LNCAP (cell line): ENCODE measurements around the gene TMEM72.

ENCODE experiments used
- TF ChIP-seq, protein P1 (sequence below): fragments of 450-650 bp; IDR thresholded peaks from 2 replicates; pipeline ENCODE4 v1.5.1; 2017; ENCODE audit warnings: mild to moderate bottlenecking

The TMEM72 gene

DNA sequence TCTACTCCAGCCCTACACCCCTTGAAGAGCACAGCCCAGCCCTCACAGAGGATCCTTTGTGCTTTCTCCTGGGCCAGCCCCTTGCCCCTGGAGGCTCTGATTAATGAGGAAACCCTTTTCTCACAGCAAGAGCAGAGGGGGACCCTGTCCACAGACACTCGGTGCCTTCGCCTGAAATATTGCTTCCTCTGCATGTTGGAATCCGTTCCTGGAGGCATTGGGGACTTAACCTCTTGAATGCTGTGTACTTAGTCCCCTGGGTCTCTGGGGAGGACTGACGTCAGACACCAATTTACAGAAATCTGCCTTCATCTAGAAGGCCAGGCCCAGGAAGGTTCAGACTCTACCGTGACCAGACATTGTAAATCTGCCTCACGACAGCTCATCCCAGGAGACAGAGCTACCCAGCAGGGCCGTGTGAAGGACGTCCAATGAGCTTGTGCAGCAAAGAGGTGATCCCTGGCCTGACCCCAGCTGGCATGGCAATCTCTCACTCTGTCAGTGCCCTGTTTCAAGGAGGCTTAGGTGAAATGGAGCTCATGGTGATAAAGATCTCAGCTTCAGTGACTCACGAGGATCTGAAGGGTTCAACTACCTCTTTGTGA is 8.1 kb upstream of the TMEM72 start:
- TF ChIP-seq, protein P1, sequence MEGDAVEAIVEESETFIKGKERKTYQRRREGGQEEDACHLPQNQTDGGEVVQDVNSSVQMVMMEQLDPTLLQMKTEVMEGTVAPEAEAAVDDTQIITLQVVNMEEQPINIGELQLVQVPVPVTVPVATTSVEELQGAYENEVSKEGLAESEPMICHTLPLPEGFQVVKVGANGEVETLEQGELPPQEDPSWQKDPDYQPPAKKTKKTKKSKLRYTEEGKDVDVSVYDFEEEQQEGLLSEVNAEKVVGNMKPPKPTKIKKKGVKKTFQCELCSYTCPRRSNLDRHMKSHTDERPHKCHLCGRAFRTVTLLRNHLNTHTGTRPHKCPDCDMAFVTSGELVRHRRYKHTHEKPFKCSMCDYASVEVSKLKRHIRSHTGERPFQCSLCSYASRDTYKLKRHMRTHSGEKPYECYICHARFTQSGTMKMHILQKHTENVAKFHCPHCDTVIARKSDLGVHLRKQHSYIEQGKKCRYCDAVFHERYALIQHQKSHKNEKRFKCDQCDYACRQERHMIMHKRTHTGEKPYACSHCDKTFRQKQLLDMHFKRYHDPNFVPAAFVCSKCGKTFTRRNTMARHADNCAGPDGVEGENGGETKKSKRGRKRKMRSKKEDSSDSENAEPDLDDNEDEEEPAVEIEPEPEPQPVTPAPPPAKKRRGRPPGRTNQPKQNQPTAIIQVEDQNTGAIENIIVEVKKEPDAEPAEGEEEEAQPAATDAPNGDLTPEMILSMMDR, result no peak

DNA sequence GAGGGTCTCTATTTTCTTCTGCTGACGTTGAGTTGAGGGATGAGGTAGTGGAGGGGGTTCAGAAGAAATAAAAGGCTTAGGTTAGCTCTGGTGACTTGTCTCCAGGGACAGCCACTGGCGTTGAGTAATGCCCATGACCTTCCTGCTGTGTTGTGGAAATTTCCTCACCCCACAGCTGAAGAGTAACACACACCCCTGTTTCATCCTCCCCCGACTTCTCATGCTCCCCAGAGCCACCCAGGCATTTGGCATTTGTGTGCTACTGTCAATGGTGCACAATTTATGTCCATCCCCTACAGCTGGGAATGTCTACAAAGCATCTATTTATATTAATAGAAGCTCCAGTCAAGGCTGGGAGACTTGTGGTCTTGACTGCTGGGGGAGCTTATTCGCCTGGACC is 4.7 kb upstream of the TMEM72 start:
- TF ChIP-seq, protein P1, result no peak

DNA sequence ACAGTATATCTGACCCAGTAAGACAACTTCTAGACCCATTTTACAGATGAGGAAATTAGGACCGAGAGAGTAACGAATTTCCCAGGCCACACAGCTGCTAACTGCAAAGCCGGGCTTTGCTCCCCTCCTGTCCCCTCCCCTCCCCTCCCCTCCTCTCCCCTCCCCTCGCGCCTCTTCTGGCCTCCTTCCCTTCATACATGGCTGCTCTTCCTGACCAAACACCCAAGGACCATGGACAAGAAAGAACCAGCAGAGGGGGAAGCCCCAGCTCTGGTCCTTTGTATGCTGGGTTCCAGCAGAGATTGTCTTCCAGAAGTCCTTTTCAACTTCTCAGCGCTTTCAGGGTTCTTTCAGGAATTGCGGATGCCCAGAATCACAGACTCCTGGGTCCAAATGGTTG is 3.6 kb upstream of the TMEM72 start:
- TF ChIP-seq, protein P1, result no peak

DNA sequence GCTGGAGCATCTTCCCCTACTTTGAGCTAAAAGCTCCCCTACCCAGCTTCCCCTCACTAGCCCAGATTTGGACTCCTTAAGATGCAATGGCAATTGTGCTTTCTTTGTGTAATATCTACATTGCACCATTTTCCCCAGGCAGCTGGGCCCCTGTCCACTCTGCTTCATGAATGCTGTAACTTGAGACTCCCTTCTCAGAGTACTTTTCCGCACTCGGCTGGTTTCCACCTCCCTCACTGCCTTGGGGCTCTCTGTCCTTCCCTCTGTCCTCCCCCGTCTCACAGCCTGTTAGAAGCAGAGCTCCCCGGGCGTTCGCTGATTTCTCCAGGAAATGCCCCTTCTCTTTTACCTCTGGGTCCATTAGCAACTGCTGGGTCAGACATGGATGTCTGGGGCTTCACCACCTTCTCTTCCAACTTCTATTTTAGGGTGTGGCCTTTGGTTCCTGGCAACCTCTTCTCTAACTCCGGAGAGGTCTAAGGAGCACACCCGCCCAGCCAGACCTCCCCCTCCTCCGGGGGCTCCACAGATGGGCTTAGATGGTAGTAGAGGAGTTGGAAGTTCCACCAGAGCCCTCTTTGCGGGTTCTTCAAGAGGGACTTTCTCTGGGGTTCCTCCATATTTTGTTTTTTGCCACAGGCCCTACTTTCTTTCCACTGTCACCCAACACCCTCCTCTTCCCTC is 2.9 kb upstream of the TMEM72 start:
- TF ChIP-seq, protein P1, result no peak

DNA sequence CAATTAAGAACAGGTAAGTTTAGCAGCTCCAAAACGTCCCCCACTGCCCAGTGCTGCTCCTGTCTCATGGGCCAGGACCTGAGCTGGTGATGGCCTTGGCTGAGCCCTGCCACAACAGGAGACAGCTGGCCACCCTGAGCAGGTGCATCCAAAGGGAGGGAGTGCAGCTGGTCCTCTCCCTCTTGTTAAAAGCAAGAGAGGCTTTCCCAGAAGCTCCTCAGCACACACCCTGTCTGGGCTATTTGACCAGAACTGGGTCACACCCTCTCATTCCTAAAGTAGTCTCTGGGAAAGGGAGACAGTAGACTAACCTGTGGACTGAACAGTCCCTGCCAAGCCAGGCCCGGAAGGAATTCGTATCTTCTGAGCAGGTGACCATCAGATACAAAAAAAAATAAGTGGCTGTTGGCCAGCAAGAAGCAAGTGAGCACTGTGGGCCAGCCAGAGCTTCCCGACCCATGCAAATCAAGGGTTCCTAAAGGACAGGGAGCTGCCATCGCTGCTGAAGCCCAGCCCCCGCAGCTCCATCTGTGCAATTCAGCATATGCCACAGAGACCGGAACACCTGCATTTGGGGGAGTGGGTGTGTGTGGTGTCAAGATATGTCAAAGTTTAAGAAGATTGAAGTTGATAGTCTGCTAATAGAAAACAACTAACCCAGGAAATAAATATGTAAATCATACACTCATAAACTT is 2.1 kb upstream of the TMEM72 start:
- TF ChIP-seq, protein P1, result no peak

DNA sequence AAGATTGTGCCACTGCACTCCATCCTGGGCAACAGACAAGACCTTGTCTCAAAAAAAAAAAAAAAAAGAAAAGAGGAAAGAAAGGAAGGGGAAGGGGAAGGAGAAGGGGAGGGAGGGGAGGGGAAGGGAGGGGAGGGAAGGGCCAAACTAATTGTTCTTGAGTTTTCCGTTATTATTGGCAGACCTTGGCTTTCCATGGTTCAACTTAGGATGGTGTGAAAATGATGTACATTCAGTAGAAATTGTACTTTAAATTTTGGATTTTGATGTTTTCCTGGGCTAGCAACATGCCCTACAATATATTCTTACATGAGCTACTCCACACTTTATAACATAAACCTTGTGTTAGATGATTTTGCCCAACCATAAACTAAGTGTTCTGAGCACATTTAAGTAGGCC is 1.2 kb upstream of the TMEM72 start:
- TF ChIP-seq, protein P1, result no peak

DNA sequence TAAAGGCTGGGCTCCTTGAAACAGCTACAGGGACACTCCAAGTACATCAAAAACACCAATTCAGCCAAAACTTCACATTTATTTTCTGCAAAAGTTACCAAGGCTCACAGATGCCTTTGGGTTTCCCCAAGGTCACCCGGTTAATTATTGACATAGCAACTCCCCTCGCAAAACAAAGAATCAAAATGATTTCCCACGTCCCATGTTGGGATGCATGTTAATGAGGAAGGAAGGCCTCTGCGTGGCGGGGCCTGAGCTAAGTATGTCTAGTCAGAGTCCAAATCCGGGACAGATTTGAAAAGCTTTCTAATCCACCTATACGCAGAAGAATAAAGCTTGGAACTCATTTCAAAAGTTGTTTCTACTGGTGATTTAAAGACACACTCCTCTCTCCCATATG is 535 bp upstream of the TMEM72 start:
- TF ChIP-seq, protein P1, result no peak
